GM21367 (cell line): ENCODE measurements around the gene CA6.
"Not testable (repeated sequence)": the region's sequence is repeated elsewhere in the genome, so short reads cannot be mapped to it uniquely, and the experiment has no call there.

ENCODE experiments used
- ATAC-seq: cut with Tn5 transposase; IDR thresholded peaks from one replicate; pipeline ENCODE4 v1.9.1; 2021; ENCODE audit not compliant: unreplicated experiment

Gene CA6

DNA sequence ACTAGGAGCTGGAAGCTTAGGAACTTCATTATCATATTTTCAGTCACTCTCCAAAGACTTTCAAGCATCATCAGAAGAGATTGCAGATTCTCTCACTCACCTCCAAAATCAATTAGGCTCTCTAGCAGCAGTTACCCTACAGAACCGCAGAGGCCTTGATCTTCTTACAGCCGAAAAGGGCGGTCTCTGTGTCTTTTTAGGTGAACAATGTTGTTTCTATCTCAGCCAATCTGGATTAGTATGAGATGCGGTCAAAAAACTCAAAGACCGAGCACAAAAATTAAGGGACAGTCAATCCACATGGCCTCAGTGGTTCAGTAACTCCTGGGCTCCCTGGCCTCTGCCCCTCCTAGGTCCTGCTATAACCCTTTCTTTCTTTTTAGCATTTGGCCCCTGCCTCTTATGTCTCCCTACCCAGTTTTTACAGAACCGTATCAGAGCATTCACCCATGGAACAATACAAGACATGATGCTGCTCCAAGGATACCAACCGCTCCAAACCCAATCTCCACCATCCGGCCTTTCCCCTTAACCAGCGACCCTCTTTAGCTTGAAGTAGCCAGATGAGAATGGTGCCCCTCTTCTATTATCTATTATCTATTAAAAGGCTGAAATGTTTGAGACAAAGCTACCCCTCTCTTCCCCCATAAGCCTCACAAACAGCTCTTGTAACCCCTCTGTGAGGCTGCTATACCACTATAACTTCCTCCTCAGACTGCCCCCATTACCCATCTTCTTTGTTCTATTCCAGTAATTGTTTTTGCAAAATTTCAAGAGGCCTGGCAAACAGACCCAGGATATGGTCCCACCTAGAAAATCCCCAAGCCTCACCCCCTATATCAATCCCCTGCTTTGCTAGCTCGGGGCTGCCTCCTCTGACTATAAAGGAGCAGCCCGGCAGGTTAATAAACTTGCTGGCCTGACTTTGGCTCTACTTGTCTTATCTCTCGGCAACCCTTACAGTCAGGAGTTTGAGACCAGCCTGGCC lies 18.7 kb upstream of the CA6 start:
- ATAC-seq = no peak

DNA sequence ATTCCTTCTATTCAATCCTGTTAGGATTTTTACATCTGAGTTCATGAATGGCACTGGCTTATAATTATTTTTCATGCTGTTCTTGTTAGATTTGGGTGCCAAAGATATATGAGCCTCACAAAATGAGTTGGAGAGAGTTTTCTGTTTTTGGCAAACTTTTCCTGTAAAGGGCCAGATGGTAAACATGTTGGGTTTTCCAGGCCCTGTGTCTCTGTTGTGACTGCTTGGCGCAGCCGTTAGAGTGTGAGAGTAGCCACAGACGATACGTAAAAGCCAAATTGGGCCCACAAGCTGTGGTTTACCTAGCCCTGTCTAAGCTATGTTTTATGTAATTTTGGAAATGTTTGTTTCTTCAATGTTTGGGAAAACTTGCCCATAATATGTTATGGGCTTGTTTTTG lies 15.6 kb upstream of the CA6 start:
- ATAC-seq = no peak

DNA sequence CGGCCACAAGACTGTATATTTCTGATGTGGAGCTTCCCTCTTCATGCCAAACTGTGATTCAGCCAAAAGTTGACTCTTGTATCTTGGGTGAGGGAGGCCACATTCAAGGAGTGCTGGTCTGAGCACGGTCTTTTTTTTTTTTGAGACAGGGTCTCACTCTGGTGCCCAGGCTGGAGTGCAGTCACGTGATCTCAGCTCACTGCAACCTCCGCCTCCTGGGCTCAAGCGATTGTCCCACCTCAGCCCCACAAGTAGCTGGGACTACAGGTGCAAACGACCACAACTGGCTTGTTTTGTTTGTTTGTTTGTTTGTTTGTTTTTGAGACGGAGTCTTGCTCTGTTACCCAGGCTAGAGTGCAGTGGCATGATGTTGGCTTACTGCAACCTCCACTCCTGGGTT lies 8.6 kb upstream of the CA6 start:
- ATAC-seq = not testable (repeated sequence)

DNA sequence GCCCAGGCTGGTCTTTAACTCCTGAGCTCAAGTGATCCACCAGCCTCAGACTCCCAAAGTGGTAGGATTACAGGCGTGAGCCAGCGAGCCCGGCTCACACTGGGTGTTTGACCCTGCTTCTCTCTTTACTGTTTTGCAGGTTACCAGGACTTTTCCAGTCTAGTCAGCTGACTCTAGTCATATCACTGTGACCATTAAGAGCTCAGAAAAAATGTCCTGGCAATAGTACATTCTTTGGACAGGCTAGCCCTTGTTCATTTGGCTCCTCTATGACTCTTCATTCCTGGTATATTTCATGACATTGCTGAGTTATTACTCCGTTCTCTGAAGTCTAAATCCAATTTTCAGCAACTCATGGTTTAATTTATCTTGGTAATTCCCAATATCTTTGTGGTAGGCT lies 8.0 kb upstream of the CA6 start:
- no peak for ATAC-seq

DNA sequence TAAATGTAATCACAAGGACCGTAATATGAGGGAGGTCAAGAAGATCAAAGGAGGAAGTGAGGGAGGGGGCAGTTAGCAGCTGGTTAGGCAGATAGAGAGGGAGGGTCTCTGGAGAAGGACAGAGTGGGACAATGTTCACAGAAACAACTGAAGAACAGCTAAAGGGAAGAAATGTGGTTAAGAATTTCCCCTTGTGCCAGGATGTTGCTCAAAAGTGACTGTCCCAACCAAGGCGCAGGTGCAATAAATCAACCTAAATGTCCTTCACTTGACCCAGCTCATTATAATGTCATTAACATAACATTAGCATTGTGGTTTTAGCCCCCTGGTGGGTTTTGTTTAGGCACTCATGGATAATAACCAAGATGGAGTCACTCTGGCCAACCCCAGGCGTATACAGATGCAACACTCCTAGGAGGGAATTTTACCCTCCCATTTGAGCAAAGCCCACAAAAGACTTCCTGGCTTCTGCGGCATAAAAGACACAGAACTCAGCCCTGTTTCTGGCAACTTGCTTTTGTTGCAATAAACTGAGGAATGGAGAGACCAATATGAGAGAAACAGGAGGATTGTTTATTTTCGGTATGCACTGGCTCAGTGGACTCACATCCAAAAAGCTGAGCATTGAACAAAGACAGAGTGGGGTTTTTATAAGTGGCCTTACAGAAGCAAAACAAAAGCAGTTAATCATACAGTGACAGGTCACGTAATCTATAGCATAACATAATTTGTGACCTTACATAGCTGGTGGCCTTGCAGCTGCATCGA lies 7.3 kb upstream of the CA6 start:
- no peak for ATAC-seq

DNA sequence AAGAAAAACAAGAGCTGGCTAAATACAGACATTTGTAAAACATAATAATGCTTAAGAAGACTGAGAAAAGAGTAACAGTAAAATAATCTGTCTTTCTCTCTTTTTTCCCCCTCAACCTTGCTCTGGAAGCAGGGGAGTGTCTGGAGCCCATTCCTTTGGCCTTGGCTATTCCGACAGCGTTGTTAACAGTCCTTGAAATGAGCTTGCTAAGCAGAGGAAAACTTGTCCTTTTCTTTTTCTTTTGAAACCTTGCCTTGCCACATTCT lies 6.7 kb upstream of the CA6 start:
- ATAC-seq = no peak

DNA sequence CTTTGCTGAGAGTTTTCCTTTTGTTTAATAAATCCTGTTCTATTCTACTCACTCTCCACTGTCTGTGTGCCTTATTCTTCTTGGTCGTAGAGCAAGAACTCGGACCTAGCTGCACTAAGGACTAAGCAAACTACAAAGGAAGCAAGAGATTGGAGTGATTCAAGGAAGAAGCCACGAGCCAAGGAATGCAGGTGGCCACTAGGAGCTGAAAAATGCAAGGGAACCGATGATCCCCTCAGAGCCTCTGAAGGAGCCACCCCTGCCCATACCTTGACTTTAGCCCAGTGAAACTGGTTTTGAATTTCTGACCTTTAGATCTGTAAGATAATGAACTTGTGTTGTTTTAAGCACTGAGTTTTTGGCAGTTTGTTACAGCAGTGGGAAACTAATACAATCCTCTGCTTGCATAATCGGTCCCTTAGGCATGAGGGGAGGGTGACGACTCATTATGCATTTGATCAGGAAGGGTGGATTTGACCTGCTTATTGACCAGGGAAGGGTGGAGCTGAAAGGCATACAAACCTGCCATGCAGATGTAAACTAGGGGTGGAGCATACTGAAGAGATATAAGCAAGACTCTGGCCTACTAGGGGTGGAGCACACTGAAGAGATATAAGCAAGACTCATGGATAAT lies 6.2 kb upstream of the CA6 start:
- ATAC-seq = no peak

DNA sequence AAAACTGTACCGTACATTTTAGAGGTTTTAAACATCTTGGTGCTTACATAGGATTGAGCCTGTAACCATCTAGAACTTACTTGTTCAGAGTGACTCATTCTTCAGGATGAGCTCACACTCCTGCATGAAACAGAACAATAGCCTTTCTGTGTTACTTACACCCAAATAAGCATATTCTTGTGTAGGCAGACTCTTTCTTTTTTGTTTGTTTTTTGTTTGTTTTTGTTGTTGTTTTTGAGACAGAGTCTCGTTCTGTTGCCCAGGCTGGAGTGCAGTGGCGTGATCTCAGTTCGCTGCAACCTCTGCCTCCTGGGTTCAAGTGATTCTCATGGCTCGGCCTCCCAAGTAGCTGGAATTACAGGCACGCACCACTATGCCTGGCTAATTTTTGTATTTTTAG lies 3.8 kb upstream of the CA6 start:
- ATAC-seq = no peak

DNA sequence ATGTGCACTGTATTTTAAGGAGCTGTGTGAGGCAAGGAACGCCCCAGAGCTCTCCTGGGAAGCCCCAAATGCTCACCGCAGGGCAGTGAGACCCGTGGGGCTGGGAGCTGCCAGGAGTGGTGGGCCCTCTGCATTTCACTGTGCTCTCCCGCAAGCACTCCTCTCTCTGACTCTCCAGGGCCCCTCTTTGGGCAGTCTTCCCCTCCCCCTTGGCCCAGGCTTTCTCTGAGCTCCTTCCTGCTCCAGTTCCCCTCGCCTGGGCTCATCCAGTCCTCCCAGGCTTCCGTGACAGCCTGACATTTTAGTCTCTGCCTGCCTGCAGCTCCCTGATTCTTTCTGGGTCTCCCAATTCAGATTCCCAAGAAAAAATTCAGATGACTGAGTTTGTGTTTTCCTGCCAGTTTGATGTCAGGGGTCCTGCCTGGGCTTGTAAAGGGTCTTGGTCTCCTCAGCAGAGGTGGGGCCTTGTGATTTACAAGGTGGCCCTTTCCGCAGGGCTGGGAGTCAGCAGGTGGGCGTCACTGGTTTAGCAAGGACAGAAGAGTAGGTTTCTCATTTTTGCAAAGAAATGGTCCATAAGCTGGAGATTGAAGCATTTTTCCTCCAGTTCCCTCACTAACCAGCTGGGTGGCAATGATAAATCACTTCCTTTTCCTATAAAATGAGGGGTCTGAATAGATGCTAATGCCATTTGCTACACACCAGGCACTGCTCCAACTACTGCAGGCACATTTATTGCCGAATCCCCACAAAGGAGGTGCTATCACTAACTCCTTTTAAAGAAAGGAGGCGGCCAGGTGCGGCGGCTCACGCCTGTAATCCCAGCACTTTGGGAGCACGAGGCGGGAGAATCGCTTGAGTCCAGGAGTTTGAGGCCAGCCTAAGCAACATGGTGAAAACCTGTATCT lies 1.9 kb upstream of the CA6 start:
- ATAC-seq = no peak

DNA sequence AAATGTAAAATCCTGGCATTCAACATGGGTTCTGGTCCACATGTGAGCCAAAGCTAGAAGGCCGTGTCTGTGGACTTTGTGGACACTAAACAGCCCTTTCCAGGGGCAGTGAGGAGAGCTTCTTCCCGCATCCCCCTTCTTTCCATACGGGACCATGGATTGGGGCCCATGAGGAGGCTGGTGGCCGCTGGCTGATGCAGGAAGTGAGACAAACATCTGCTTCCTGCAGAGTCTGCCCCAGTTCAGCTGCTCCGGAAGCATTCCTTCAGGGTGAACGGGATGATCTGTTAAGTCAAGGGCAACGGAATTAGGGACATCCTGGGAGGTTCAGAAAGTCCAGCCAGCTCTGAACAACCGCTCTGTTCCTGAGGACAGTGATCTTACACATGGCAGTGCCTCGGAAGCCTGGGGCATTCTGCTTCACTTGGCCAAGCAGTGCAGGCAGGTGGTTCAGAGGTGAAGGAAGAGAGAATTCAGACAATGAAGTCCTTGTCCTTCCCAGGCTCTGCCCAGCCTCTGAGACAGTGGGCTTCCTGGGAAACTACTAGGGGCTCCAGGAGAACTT lies 1.5 kb downstream of the CA6 start:
- ATAC-seq = no peak

DNA sequence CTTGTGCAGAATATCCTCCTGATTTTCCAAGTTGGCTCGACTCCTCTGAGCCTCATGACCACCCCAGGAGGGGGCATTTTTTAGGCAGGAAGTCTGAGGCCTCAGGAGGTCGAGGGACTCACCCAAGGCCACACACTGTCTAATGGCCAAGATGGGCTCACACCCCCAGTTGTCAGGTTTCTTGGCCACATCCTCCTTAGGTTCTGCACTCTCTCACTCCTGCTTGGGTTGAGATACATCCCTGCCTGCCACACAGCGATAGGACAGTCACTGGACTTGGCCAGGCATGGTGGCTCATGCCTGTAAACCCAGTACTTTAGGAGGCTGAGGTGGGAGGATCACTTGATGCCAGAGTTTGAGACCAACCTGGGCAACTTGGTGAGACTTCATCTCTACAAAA lies 4.6 kb downstream of the CA6 start:
- no peak for ATAC-seq

DNA sequence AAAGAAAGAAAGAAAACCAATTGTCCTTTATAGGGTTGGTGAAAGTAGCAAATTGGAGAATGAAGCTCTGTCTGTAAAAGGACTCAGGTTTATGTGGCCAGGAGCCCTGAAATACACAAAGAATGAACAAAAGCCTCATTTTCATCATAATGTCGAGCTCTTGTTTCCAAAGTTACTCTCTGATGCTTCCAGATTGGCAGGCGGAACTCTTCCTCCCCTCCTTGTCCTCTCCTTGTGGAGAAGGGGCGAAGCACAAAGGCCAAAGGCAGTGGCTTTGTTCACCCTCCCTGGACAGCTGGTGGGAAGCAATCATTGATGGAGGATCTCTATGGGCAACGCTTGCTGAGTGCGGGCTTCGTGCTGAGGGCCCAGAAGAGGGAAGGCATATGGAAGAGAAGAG lies 5.6 kb downstream of the CA6 start:
- no peak for ATAC-seq

DNA sequence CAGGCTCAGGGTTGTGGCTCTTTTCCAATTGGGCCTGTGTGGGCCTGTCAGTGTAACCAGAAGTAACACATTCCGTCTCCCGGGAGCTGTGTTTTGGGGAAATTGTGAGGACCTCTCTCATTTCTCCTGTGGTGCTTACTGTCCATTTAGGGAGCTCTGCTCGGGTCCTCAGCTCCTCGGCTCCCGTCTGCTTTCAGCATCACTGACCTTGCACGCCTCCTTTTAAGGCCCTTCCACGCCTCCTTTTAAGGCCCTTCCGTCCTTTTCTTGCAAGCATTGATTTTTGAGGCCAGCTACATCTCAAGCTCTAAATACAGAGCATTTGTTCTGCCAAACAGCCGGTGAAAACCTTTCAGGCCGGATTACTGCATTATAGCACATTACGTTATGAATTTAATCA lies 9.7 kb downstream of the CA6 start:
- no peak for ATAC-seq

DNA sequence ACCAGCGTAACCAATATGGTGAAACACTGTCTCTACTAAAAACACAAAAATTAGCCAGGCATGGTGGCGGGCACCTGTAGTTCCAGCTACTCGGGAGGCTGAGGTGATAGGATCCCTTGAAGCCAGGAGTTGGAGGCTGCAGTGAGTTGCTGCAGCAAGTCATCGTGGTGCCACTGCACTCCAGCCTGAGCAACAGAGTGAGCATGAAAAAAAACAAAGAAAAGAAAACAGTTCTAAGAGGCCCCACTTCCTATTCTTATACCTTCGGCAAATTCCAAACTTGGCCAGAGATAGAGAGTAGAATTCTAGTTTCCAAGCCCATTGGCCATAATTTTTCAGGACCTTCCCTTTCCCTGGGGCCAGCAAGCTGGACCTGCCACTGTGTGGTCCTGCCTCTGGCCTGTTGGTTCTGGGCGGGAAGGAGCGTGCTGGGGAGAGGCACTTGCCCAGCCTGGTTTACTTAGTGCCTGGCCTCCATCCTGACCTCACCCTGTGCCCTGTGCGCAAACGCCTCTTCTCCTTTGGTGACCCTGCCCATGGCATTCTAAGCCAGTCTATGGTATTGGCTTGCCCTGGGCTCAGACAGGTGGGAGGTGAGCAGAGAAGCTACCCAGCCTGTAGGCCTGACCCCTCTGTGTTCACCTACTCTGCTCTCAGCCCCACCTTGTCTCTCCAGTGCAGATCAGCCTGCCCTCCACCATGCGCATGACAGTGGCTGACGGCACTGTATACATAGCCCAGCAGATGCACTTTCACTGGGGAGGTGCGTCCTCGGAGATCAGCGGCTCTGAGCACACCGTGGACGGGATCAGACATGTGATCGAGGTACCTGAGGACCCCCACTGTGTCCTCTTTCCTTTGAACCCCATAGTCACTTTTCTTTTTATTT lies 11.0 kb downstream of the CA6 start:
- ATAC-seq = no peak

DNA sequence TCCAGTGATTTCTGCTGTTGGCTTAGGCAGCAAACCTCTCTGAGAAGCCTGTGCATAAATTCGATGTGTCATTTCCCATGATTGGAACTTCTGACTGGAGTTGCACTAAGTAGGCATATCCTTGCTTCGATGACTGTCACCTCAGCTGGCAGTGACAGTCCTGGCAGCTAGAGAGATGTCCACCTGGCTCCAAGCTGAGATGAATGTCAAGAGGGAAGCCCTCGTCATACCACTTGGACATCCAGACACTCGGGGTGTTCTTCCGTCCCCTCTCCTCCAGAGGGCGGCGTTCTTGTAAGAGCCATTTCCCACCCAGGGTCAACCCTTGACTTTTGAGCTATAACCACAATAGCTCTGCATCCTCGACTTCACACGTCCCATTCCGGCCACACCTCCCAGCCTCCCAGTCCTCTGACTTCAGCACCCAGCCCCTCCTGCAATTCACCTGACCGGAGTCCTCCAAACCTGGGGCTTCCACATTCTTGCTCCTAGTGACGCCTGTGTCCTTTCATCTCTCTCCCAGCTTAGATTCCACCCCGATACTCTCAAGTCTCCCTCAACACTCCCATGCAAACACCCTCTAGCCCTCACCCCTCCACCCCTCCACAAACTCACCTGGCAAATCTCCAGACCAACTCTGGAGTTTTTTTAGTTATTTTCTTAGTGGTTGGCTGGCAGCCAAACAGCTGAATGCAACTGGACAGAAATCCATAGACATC lies 17.3 kb downstream of the CA6 start:
- ATAC-seq = no peak

DNA sequence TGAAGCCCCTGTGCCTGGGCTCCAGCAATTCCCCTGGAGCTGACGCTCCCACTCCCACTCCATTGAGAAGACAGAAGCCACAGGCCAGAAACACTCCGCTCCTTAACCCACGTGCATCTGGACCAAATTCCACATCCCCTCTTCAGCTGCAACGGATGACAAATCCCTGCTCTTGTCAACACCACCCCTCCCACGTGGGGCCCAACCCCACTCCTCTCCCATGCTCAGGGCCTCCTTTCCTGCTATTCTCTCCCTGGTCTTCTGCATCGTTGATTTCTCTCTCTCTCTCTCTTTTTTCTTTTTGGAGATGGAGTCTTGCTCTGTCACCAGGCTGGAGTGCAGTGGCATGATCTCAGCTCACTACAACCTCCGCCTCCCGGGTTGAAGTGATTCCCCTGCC lies 18.3 kb downstream of the CA6 start:
- no peak for ATAC-seq

DNA sequence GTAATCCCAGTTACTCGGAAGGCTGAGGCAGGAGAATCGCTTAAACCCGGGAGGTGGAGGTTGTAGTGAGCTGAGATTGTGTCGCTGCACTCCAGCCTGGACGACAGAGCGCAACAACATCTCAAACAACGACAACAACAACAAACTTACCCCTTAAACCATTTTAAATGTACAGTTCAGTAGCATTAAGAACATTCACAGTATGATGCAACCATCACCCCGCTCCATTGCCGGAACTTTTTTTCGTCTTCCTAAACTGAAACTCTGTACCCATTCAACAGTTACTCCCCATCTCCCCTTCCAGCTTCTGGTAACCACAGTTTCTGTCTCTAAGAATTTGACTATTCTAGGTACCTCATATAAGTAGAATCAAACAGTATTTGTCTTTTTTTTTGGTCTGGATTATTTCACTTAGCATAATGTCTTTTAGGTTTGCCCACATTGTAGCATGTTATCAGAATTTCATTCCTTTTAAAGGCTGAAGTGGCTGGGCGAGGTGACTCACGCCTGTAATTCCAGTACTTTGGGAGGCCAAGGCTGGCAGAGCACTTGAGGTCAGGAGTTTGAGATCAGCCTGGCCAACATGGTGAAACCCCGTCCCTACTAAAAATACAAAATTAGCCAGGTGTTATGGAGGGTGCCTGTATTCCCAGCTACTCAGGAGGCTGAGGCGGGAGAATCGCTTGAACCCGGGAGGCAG lies 19.6 kb downstream of the CA6 start:
- no peak for ATAC-seq

DNA sequence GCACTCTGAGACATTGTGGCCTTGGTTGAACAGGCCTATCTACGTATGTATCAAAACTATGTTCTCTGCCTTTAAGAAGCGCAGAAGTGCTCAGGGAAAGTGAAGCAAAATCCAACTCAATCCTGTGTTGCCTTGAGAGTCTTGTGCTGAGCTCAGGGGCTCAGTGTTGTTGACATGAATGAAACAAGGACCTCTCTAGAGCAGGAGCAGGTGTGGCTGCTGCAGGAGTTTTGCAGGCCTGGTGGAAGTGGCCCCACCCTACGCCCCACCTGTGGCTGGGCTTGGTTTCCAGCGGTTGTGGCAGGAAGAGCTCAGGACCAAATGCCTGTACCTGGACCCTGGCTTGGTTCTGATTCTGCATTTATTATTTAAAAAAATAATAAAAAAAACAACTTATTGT lies 20.9 kb downstream of the CA6 start:
- ATAC-seq = no peak
